Activated CD8-positive, alpha-beta memory T cell treated with anti-CD3 and anti-CD28 coated beads, Interleukin-2, amount 50 U/mL, for 48 hours (primary cell): ENCODE measurements around the gene TACSTD2.
"Not testable (repeated sequence)": the region's sequence is repeated elsewhere in the genome, so short reads cannot be mapped to it uniquely, and the experiment has no call there.

Experiments used
- DNase-seq: peaks from one replicate; pipeline ENCODE4 v3.0.0-alpha.2; 2020

The TACSTD2 gene

GRCh38 chr1:58586271-58586670 is 9.2 kb upstream of the TACSTD2 start:
- DNase-seq = no peak

- DNase-seq = no peak
These were observed 8.6 kb upstream of the TACSTD2 start for GRCh38 chr1:58585581-58586151.

- DNase-seq = no peak
These were observed 8.1 kb upstream of the TACSTD2 start for GRCh38 chr1:58585166-58585565.

- DNase-seq = no peak
These were observed 7.2 kb upstream of the TACSTD2 start for GRCh38 chr1:58584082-58584895.

- no peak for DNase-seq
These were observed 6.4 kb upstream of the TACSTD2 start for GRCh38 chr1:58583496-58583895.

- DNase-seq = not testable (repeated sequence)
These were observed 5.1 kb upstream of the TACSTD2 start for GRCh38 chr1:58582143-58582542.

GRCh38 chr1:58581641-58582040 is 4.6 kb upstream of the TACSTD2 start:
- DNase-seq = no peak

GRCh38 chr1:58580186-58580585 is 3.1 kb upstream of the TACSTD2 start:
- no peak for DNase-seq

GRCh38 chr1:58577654-58578030 is 590 bp upstream of the TACSTD2 start:
- DNase-seq = no peak

- peak; percentile 60 for DNase-seq
These were observed 726 bp downstream of the TACSTD2 start for GRCh38 chr1:58576325-58576726.

- no peak for DNase-seq
These were observed 1.3 kb downstream of the TACSTD2 start for GRCh38 chr1:58575551-58576324.

- no peak for DNase-seq
These were observed 2.2 kb downstream of the TACSTD2 start for GRCh38 chr1:58574816-58575215.

- DNase-seq = no peak
These were observed 3.1 kb downstream of the TACSTD2 start for GRCh38 chr1:58573705-58574591.

GRCh38 chr1:58573138-58573537 is 3.9 kb downstream of the TACSTD2 start:
- no peak for DNase-seq

- DNase-seq = no peak
These were observed 4.4 kb downstream of the TACSTD2 start for GRCh38 chr1:58572690-58573089.

GRCh38 chr1:58571616-58572015 is 5.4 kb downstream of the TACSTD2 start:
- DNase-seq = no peak

GRCh38 chr1:58570817-58571216 is 6.2 kb downstream of the TACSTD2 start:
- DNase-seq = no peak

- no peak for DNase-seq
These were observed 7.0 kb downstream of the TACSTD2 start for GRCh38 chr1:58570094-58570493.

- no peak for DNase-seq
These were observed 8.1 kb downstream of the TACSTD2 start for GRCh38 chr1:58568911-58569310.

GRCh38 chr1:58568271-58568860 is 8.7 kb downstream of the TACSTD2 start:
- no peak for DNase-seq

GRCh38 chr1:58566339-58566738 is 10.7 kb downstream of the TACSTD2 start:
- no peak for DNase-seq

- DNase-seq = not testable (repeated sequence)
These were observed 13.3 kb downstream of the TACSTD2 start for GRCh38 chr1:58563715-58564114.
